Neural cell (in vitro differentiated cells): ENCODE results near the gene ABCA4. TPM values are rescaled to one million over a fixed set of nuclear protein-coding genes. Genes with fewer than 3 reads are reported as not detected.

Source experiments
- H2AFZ ChIP-seq: fragments of 200-600, 300-800 bp; sonication (generic), shearing (Covaris generic); 2 replicates; pipeline ENCODE4 v1.6.0; 2014; ENCODE audit warnings: low read depth, mild to moderate bottlenecking, antibody characterized with exemption, low read length, moderate library complexity
- H3F3A ChIP-seq: fragments of 200-600 bp; shearing (Covaris generic); 2 replicates; pipeline ENCODE4 v1.6.1; 2016; ENCODE audit warnings: mild to moderate bottlenecking, moderate library complexity, mixed read lengths, antibody characterized with exemption, low read length; ENCODE audit not compliant: insufficient read depth, poor library complexity, severe bottlenecking
- H3K27ac ChIP-seq: fragments of 200-600, 300-800 bp; sonication (generic), shearing (Covaris generic); 2 replicates; pipeline ENCODE4 v1.5.1; 2014; ENCODE audit warnings: mild to moderate bottlenecking, low read length, moderate library complexity
- H3K27me3 ChIP-seq: fragments of 300-800, 200-600 bp; sonication (generic), shearing (Covaris generic); 2 replicates; pipeline ENCODE4 v1.6.0; 2014; ENCODE audit warnings: mild to moderate bottlenecking, low read depth, low read length, moderate library complexity; ENCODE audit not compliant: insufficient read depth
- H3K36me3 ChIP-seq: fragments of 300-800, 200-600 bp; sonication (generic), shearing (Covaris generic); 2 replicates; pipeline ENCODE4 v1.5.1; 2014; ENCODE audit warnings: mild to moderate bottlenecking, antibody characterized with exemption, low read length, moderate library complexity; ENCODE audit not compliant: insufficient read depth
- H3K4me2 ChIP-seq: fragments of 300-800, 200-600 bp; sonication (generic), shearing (Covaris generic); 2 replicates; pipeline ENCODE4 v1.6.0; 2014; ENCODE audit warnings: mild to moderate bottlenecking, low read length
- H3K4me3 ChIP-seq: fragments of 300-800, 200-600 bp; sonication (generic), shearing (Covaris generic); 2 replicates; pipeline ENCODE4 v1.5.1; 2014; ENCODE audit warnings: mild to moderate bottlenecking, low read length, moderate library complexity
- H3K79me2 ChIP-seq: fragments of 200-600 bp; shearing (Covaris generic); replicated peaks from 2 replicates; pipeline ENCODE4 v1.6.0; 2014; ENCODE audit warnings: mild to moderate bottlenecking, low read length, moderate library complexity; ENCODE audit not compliant: insufficient read depth
- H3K9ac ChIP-seq: fragments of 300-800, 200-600 bp; sonication (generic), shearing (Covaris generic); 2 replicates; pipeline ENCODE4 v1.6.1; 2016; ENCODE audit warnings: mild to moderate bottlenecking, low read length, mixed read lengths
- H3K9me2 ChIP-seq: fragments of 200-600 bp; shearing (Covaris generic); 2 replicates; pipeline ENCODE4 v1.6.1; 2016; ENCODE audit warnings: mild to moderate bottlenecking, low read length, mixed read lengths; ENCODE audit not compliant: insufficient read depth
- H3K9me3 ChIP-seq: fragments of 200-600, 300-800 bp; sonication (generic), shearing (Covaris generic); 2 replicates; pipeline ENCODE4 v1.6.1; 2016; ENCODE audit warnings: mild to moderate bottlenecking, mixed run types, low read length, moderate library complexity, mixed read lengths
- H4K20me1 ChIP-seq: fragments of 200-600 bp; shearing (Covaris generic); 2 replicates; pipeline ENCODE4 v1.6.1; 2016; ENCODE audit warnings: mild to moderate bottlenecking, mixed run types; ENCODE audit not compliant: insufficient read depth
- EP300 ChIP-seq: fragments of 450-650 bp; conservative IDR thresholded peaks from 2 replicates; pipeline ENCODE4 v1.6.1; 2014; ENCODE audit warnings: antibody characterized with exemption, mild to moderate bottlenecking, moderate library complexity; ENCODE audit not compliant: poor library complexity, severe bottlenecking
- EZH2 ChIP-seq: fragments of 200-600, 300-800 bp; shearing (Covaris generic), sonication (generic); IDR thresholded peaks from 2 replicates; pipeline ENCODE4 v1.6.1; 2014; ENCODE audit warnings: antibody characterized with exemption, low read length, borderline replicate concordance, mild to moderate bottlenecking; ENCODE audit not compliant: insufficient read depth, poor library complexity, severe bottlenecking
- MXI1 ChIP-seq: fragments of 450-650 bp; conservative IDR thresholded peaks from 2 replicates; pipeline ENCODE4 v1.6.1; 2014; ENCODE audit warnings: antibody characterized with exemption, mild to moderate bottlenecking; ENCODE audit not compliant: poor library complexity, severe bottlenecking
- POLR2AphosphoS5 ChIP-seq: IDR thresholded peaks from 2 replicates; pipeline ENCODE4 v1.6.1; 2012
- RAD21 ChIP-seq: fragments of 450-650 bp; conservative IDR thresholded peaks from 2 replicates; pipeline ENCODE4 v1.6.1; 2014; ENCODE audit warnings: antibody characterized with exemption, mild to moderate bottlenecking, moderate library complexity
- SMC3 ChIP-seq: fragments of 450-650 bp; conservative IDR thresholded peaks from 2 replicates; pipeline ENCODE4 v1.6.1; 2014; ENCODE audit warnings: antibody characterized with exemption, mild to moderate bottlenecking, moderate library complexity; ENCODE audit not compliant: poor library complexity
- TAF1 ChIP-seq: IDR thresholded peaks from 2 replicates; pipeline ENCODE4 v1.6.1; 2012; ENCODE audit warnings: low read depth
- polyA plus RNA-seq: library from polyadenylated mRNA; depleted of rRNA; stranded (reverse); fragments of >200 nt; gene quantifications from 2 replicates; pipeline ENCODE4 v1.2.3, GENCODE V29; 2014
- TF ChIP-seq, protein P1 (sequence below): IDR thresholded peaks from 2 replicates; pipeline ENCODE4 v1.6.1; 2012; ENCODE audit warnings: borderline replicate concordance
- TF ChIP-seq, protein P2 (sequence below): fragments of 450-650 bp; IDR thresholded peaks from 2 replicates; pipeline ENCODE4 v1.5.1; 2014; ENCODE audit warnings: antibody characterized with exemption, mild to moderate bottlenecking, moderate library complexity; ENCODE audit not compliant: poor library complexity, severe bottlenecking

ABCA4 gene
- polyA plus RNA-seq, 1 donor from 2014 or later: not detected

DNA sequence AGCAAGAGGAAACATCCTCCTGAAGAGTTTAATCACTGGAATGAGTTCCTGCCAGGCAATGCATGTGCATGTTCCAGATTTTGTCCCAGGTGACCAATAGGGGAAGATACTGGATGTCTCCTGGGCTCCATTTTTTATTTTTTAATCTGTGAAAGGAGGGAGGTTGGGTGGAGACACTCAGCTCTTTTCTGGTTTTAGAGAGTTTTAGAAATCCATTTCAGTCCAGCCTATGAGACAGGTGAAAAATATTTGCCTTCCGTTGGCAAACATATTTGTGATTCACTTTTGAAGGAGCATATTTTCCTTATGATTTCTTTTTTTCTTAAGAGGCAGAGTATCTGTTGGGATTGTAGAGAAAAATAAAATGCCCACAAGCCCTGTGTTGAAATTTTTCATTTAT lies 70.7 kb downstream of the ABCA4 start:
- H3K9ac ChIP-seq: no peak overlapping the region
- H3K9me2 ChIP-seq: no peaks in the 10 kb centered on the region
- no peaks in the 10 kb centered on the region for H3K27me3 ChIP-seq
- H3K4me2 ChIP-seq: no peak overlapping the region
- H3K9me3 ChIP-seq: no peaks in the 10 kb centered on the region
- H4K20me1 ChIP-seq: no peaks in the 10 kb centered on the region
- TF ChIP-seq, protein P1, sequence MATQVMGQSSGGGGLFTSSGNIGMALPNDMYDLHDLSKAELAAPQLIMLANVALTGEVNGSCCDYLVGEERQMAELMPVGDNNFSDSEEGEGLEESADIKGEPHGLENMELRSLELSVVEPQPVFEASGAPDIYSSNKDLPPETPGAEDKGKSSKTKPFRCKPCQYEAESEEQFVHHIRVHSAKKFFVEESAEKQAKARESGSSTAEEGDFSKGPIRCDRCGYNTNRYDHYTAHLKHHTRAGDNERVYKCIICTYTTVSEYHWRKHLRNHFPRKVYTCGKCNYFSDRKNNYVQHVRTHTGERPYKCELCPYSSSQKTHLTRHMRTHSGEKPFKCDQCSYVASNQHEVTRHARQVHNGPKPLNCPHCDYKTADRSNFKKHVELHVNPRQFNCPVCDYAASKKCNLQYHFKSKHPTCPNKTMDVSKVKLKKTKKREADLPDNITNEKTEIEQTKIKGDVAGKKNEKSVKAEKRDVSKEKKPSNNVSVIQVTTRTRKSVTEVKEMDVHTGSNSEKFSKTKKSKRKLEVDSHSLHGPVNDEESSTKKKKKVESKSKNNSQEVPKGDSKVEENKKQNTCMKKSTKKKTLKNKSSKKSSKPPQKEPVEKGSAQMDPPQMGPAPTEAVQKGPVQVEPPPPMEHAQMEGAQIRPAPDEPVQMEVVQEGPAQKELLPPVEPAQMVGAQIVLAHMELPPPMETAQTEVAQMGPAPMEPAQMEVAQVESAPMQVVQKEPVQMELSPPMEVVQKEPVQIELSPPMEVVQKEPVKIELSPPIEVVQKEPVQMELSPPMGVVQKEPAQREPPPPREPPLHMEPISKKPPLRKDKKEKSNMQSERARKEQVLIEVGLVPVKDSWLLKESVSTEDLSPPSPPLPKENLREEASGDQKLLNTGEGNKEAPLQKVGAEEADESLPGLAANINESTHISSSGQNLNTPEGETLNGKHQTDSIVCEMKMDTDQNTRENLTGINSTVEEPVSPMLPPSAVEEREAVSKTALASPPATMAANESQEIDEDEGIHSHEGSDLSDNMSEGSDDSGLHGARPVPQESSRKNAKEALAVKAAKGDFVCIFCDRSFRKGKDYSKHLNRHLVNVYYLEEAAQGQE: no peak
- TF ChIP-seq SMC3 (no peak), RAD21 (no peak), TAF1 (no peak), EP300 (no peak), MXI1 (no peak), POLR2AphosphoS5 (no peak), EZH2 (no peak)
- TF ChIP-seq, protein P2, sequence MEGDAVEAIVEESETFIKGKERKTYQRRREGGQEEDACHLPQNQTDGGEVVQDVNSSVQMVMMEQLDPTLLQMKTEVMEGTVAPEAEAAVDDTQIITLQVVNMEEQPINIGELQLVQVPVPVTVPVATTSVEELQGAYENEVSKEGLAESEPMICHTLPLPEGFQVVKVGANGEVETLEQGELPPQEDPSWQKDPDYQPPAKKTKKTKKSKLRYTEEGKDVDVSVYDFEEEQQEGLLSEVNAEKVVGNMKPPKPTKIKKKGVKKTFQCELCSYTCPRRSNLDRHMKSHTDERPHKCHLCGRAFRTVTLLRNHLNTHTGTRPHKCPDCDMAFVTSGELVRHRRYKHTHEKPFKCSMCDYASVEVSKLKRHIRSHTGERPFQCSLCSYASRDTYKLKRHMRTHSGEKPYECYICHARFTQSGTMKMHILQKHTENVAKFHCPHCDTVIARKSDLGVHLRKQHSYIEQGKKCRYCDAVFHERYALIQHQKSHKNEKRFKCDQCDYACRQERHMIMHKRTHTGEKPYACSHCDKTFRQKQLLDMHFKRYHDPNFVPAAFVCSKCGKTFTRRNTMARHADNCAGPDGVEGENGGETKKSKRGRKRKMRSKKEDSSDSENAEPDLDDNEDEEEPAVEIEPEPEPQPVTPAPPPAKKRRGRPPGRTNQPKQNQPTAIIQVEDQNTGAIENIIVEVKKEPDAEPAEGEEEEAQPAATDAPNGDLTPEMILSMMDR: no peak
- no peak overlapping the region for H3K4me3 ChIP-seq
- H2AFZ ChIP-seq: no peak overlapping the region
- H3K36me3 ChIP-seq: no peaks in the 10 kb centered on the region
- H3K27ac ChIP-seq: no peak overlapping the region
- no peaks in the 10 kb centered on the region for H3F3A ChIP-seq
- H3K79me2 ChIP-seq: no peaks in the 10 kb centered on the region

DNA sequence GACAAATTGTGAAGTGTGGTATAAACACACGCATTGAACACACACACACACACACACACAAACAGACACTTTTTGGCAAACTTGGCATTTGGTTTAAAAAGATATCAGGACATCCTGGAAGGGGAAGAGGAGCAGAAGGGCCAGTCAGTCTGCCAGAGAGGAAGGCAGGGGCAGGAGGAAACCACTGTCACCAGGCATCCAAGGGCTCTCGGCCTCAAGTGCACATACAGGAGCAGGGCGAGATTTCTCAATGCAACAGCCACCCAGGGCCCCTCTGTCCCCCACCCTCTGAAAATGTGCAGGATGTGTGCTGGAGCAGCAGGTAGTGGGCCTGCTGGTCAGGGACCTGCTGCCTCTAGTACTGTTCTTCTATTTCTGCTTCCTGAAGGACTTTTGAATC lies 71.2 kb downstream of the ABCA4 start:
- Histone ChIP-seq H3K36me3 (no peaks in the 10 kb centered on the region), H4K20me1 (no peaks in the 10 kb centered on the region), H3K4me3 (no peak overlapping the region), H3K9me2 (no peaks in the 10 kb centered on the region), H3K9ac (no peak overlapping the region), H2AFZ (no peak overlapping the region), H3F3A (no peaks in the 10 kb centered on the region), H3K27me3 (no peaks in the 10 kb centered on the region), H3K4me2 (no peak overlapping the region), H3K9me3 (no peaks in the 10 kb centered on the region), H3K27ac (no peak overlapping the region), H3K79me2 (no peaks in the 10 kb centered on the region)
- TF ChIP-seq POLR2AphosphoS5 (no peak), TAF1 (no peak), EP300 (no peak), EZH2 (no peak), MXI1 (no peak), SMC3 (no peak), RAD21 (no peak)
- TF ChIP-seq, protein P1: no peak
- TF ChIP-seq, protein P2: no peak
